ENCODE data around the gene TTC9. TPM values are rescaled to one million over a fixed set of nuclear protein-coding genes. Genes with fewer than 3 reads are reported as not detected.

The TTC9 gene
- total RNA-seq, 5 donors from 2014 or later (not counting 1 experiment from before 2014, with no cell fraction given) = 14.4 to 23.4 (median 17.8) TPM

DNA sequence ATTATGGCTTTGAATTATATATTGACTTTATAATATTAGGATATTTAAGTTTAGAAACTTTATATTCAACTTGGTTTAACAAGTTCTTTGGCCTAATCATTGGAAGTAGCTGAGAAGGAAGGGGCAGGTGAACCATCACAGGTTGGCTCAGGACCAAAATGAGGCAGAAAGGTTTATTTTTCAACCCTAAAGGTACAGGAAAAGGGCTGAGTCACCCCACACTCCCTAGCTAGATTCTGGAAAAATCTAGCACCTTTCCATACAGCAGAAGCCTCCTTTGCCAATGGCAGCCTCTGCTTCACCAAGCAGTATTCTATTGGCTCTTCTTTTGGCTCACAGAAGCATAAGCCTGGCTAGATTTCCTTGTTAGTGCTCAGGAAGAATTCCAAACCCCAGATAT lies 22.0 kb upstream of the TTC9 start:
- CTCF ChIA-PET = interaction anchor here (0.5 to 0.9 kb wide), 2 partner anchors 27 to 90 kb away, joined by 3 to 5 read pairs; no protein-coding TSS in a partner anchor
- POLR2A ChIA-PET = interaction anchor here in 1 of 2 donors (0.7 kb wide), 2 partner anchors 29 to 446 kb away, joined by 3 read pairs; no protein-coding TSS in a partner anchor
- no peak for ATAC-seq (replicated peaks in 1 of 4)

DNA sequence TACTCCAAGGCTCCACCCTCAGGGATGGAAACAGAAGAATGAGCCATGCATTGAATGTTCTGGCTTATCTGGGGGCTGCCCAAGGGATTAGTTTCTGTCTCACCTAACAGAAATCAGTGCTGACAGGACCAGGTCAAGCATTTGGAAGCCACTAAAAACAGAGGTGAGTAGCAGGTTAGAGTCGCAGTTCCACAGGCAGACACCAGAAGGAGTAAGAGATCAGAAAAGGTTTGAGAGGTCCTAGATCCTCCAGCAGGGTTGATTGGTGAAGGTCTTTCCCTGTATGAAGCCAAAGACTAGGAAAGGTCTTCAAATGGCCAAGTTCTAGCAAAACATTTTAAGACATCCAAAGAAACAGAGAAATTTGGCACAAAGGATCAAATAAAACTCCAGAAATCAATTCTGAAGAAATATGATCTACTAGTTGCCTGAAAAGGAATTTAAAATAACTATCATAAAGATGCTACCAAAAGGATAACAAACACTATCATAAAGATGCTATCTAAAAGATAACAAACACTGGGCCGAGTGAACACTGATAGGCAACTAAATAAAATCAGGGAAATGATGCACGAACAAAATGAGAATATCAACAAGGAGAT lies 19.5 kb upstream of the TTC9 start:
- peaks cover 8% of the 10 kb centered on the region for H3K36me3 Mint-ChIP-seq
- ChIA-PET CTCF (interaction anchor here (0.8 to 3.3 kb wide), 6 partner anchors 21 to 195 kb away, joined by 3 to 24 read pairs (median 5); no protein-coding TSS in a partner anchor), POLR2A (interaction anchor here (0.5 to 1.0 kb wide), 3 partner anchors 12 to 20 kb away, joined by 3 to 13 read pairs (median 4); no protein-coding TSS in a partner anchor)
- peaks cover 2% of the 10 kb centered on the region for H3K9me3 ChIP-seq
- no peak overlapping the region for H3K4me3 Mint-ChIP-seq
- no peaks in the 10 kb centered on the region for H3K27me3 ChIP-seq (replicated peaks in 1 of 2; ENCODE audit: control insufficient read depth in 2 of 2, extremely low read depth in 1 of 2, insufficient read depth in 2 of 2, low read length in 1 of 2)
- no peaks in the 10 kb centered on the region for H3K36me3 ChIP-seq (ENCODE audit: control insufficient read depth in 2 of 2, extremely low read depth in 1 of 2, insufficient read depth in 1 of 2, low read length in 1 of 2)
- H3K4me3 ChIP-seq (ENCODE audit: control insufficient read depth in 1 of 2, extremely low read depth in 1 of 2, low read length in 1 of 2) = no peak overlapping the region
- peaks cover 0 to 6% of the 10 kb centered on the region in 2 donors for H3K27me3 Mint-ChIP-seq
- DNase-seq (peak in 29 of 35 experiments; percentile 6 to 75 (median 42)), ATAC-seq (replicated peaks in 1 of 4) (peak; percentile 77 to 81 (median 79))
- H3K4me1 ChIP-seq (ENCODE audit: control insufficient read depth in 1 of 2, extremely low read depth in 1 of 2, insufficient read depth in 2 of 2, low read length in 2 of 2) = no peaks in the 10 kb centered on the region
- H3K9me3 Mint-ChIP-seq = peaks cover 6 to 20% (median 9%) of the 10 kb centered on the region in 3 donors
- H3K27ac Mint-ChIP-seq = no peak overlapping the region
- H3K4me1 Mint-ChIP-seq = peaks cover 0 to 8% (median 2%) of the 10 kb centered on the region in 3 donors
- WGBS (ENCODE audit: insufficient coverage) = 0% methylated on average over 1 of the region's 3 CpGs
- no peak overlapping the region for H3K27ac ChIP-seq (ENCODE audit: low read length)

More for the DNA sequence above, 22.0 kb upstream of the TTC9 start:
- Mint-ChIP-seq H3K36me3 (peaks cover 5% of the 10 kb centered on the region), H3K4me3 (no peak overlapping the region), H3K27ac (no peak overlapping the region), H3K9me3 (peaks cover 0 to 2% (median 0%) of the 10 kb centered on the region in 3 donors), H3K27me3 (peaks cover 0 to 5% of the 10 kb centered on the region in 2 donors), H3K4me1 (peaks cover 0 to 8% (median 2%) of the 10 kb centered on the region in 3 donors)
- Histone ChIP-seq H3K36me3 (ENCODE audit: control insufficient read depth in 2 of 2, extremely low read depth in 1 of 2, insufficient read depth in 1 of 2, low read length in 1 of 2) (no peaks in the 10 kb centered on the region), H3K27me3 (replicated peaks in 1 of 2; ENCODE audit: control insufficient read depth in 2 of 2, extremely low read depth in 1 of 2, insufficient read depth in 2 of 2, low read length in 1 of 2) (no peaks in the 10 kb centered on the region), H3K27ac (ENCODE audit: low read length) (no peak overlapping the region), H3K4me3 (ENCODE audit: control insufficient read depth in 1 of 2, extremely low read depth in 1 of 2, low read length in 1 of 2) (no peak overlapping the region), H3K4me1 (ENCODE audit: control insufficient read depth in 1 of 2, extremely low read depth in 1 of 2, insufficient read depth in 2 of 2, low read length in 2 of 2) (no peaks in the 10 kb centered on the region), H3K9me3 (no peaks in the 10 kb centered on the region)
- DNase-seq = no peak

- ATAC-seq (replicated peaks in 1 of 4) = no peak
- Histone ChIP-seq H3K36me3 (ENCODE audit: control insufficient read depth in 2 of 2, extremely low read depth in 1 of 2, insufficient read depth in 1 of 2, low read length in 1 of 2) (no peaks in the 10 kb centered on the region), H3K27me3 (replicated peaks in 1 of 2; ENCODE audit: control insufficient read depth in 2 of 2, extremely low read depth in 1 of 2, insufficient read depth in 2 of 2, low read length in 1 of 2) (no peaks in the 10 kb centered on the region), H3K4me3 (ENCODE audit: control insufficient read depth in 1 of 2, extremely low read depth in 1 of 2, low read length in 1 of 2) (no peak overlapping the region), H3K9me3 (peaks cover 2% of the 10 kb centered on the region), H3K27ac (ENCODE audit: low read length) (no peak overlapping the region), H3K4me1 (ENCODE audit: control insufficient read depth in 1 of 2, extremely low read depth in 1 of 2, insufficient read depth in 2 of 2, low read length in 2 of 2) (no peaks in the 10 kb centered on the region)
- Mint-ChIP-seq H3K9me3 (peaks cover 6 to 25% (median 9%) of the 10 kb centered on the region in 3 donors), H3K27me3 (peaks cover 0 to 7% of the 10 kb centered on the region in 2 donors), H3K27ac (no peak overlapping the region), H3K4me3 (no peak overlapping the region), H3K4me1 (peaks cover 0 to 8% (median 2%) of the 10 kb centered on the region in 3 donors), H3K36me3 (peaks cover 13% of the 10 kb centered on the region)
- no CpG with 5 or more reads among the region's 1 CpG for WGBS (ENCODE audit: insufficient coverage)
- DNase-seq = no peak
- POLR2A ChIA-PET = interaction anchor here in 1 of 2 donors (0.5 to 0.6 kb wide), 3 partner anchors 10 to 310 kb away, joined by 3 to 5 read pairs (median 5); no protein-coding TSS in a partner anchor
- CTCF ChIA-PET = interaction anchor here (0.6 to 1.3 kb wide), 7 partner anchors 16 to 350 kb away, joined by 3 to 5 read pairs (median 4); partner anchors contain the start of gene MAP3K9 (in 1 of the 2)
Measured at GRCh38 chr14:70624972-70625371, 16.7 kb upstream of the TTC9 start.

- peaks cover 0 to 5% (median 0%) of the 10 kb centered on the region in 3 donors for H3K4me1 Mint-ChIP-seq
- Histone ChIP-seq H3K27me3 (replicated peaks in 1 of 2; ENCODE audit: control insufficient read depth in 2 of 2, extremely low read depth in 1 of 2, insufficient read depth in 2 of 2, low read length in 1 of 2) (no peaks in the 10 kb centered on the region), H3K36me3 (ENCODE audit: control insufficient read depth in 2 of 2, extremely low read depth in 1 of 2, insufficient read depth in 1 of 2, low read length in 1 of 2) (no peaks in the 10 kb centered on the region), H3K4me3 (ENCODE audit: control insufficient read depth in 1 of 2, extremely low read depth in 1 of 2, low read length in 1 of 2) (no peak overlapping the region), H3K27ac (ENCODE audit: low read length) (no peak overlapping the region), H3K9me3 (no peaks in the 10 kb centered on the region), H3K4me1 (ENCODE audit: control insufficient read depth in 1 of 2, extremely low read depth in 1 of 2, insufficient read depth in 2 of 2, low read length in 2 of 2) (no peaks in the 10 kb centered on the region)
- CTCF ChIA-PET = no interaction called here
- H3K27ac Mint-ChIP-seq = no peak overlapping the region
- peaks cover 25% of the 10 kb centered on the region for H3K36me3 Mint-ChIP-seq
- peaks cover 0 to 11% (median 0%) of the 10 kb centered on the region in 3 donors for H3K9me3 Mint-ChIP-seq
- ATAC-seq (replicated peaks in 1 of 4) (no peak), DNase-seq (no peak)
- H3K4me3 Mint-ChIP-seq = no peak overlapping the region
- POLR2A ChIA-PET = interaction anchor here in 1 of 2 donors (0.6 kb wide), 1 partner anchor 176 kb away, joined by 7 read pairs; no protein-coding TSS in a partner anchor
- peaks cover 0 to 2% of the 10 kb centered on the region in 2 donors for H3K27me3 Mint-ChIP-seq
- WGBS (ENCODE audit: insufficient coverage) = no CpG with 5 or more reads among the region's 3 CpGs
Measured at GRCh38 chr14:70631948-70632347, 9.8 kb upstream of the TTC9 start.

GRCh38 chr14:70635971-70636595 lies 5.6 kb upstream of the TTC9 start:
- no peaks in the 10 kb centered on the region for H3K27me3 ChIP-seq (replicated peaks in 1 of 2; ENCODE audit: control insufficient read depth in 2 of 2, extremely low read depth in 1 of 2, insufficient read depth in 2 of 2, low read length in 1 of 2)
- H3K27ac ChIP-seq (ENCODE audit: low read length) = no peak overlapping the region
- 100% methylated on average over 5 of the region's 6 CpGs for WGBS (ENCODE audit: insufficient coverage)
- Mint-ChIP-seq H3K9me3 (peaks cover 0 to 4% (median 0%) of the 10 kb centered on the region in 3 donors), H3K36me3 (peaks cover 18% of the 10 kb centered on the region), H3K27me3 (peaks cover 0 to 3% of the 10 kb centered on the region in 2 donors), H3K4me1 (peaks cover 23 to 31% (median 24%) of the 10 kb centered on the region in 3 donors), H3K27ac (no peak overlapping the region), H3K4me3 (no peak overlapping the region)
- CTCF ChIA-PET = no interaction called here
- H3K9me3 ChIP-seq = no peaks in the 10 kb centered on the region
- no peaks in the 10 kb centered on the region for H3K36me3 ChIP-seq (ENCODE audit: control insufficient read depth in 2 of 2, extremely low read depth in 1 of 2, insufficient read depth in 1 of 2, low read length in 1 of 2)
- H3K4me3 ChIP-seq (ENCODE audit: control insufficient read depth in 1 of 2, extremely low read depth in 1 of 2, low read length in 1 of 2) = no peak overlapping the region
- POLR2A ChIA-PET = interaction anchor here in 1 of 2 donors (0.6 to 0.7 kb wide), 2 partner anchors 11 to 156 kb away, joined by 5 to 8 read pairs; no protein-coding TSS in a partner anchor
- peaks cover 10% of the 10 kb centered on the region in 2 experiments for H3K4me1 ChIP-seq (ENCODE audit: control insufficient read depth in 1 of 2, extremely low read depth in 1 of 2, insufficient read depth in 2 of 2, low read length in 2 of 2)
- ATAC-seq (replicated peaks in 1 of 4) (no peak), DNase-seq (no peak)

GRCh38 chr14:70638416-70638815 lies 3.3 kb upstream of the TTC9 start:
- no peak for DNase-seq
- H3K36me3 ChIP-seq (ENCODE audit: control insufficient read depth in 2 of 2, extremely low read depth in 1 of 2, insufficient read depth in 1 of 2, low read length in 1 of 2) = no peaks in the 10 kb centered on the region
- POLR2A ChIA-PET = interaction anchor here in 1 of 2 donors (1.1 kb wide), 1 partner anchor 20 kb away, joined by 3 read pairs; no protein-coding TSS in a partner anchor
- H3K4me3 ChIP-seq (ENCODE audit: control insufficient read depth in 1 of 2, extremely low read depth in 1 of 2, low read length in 1 of 2) = no peak overlapping the region
- peaks cover 10 to 19% of the 10 kb centered on the region in 2 experiments for H3K4me1 ChIP-seq (ENCODE audit: control insufficient read depth in 1 of 2, extremely low read depth in 1 of 2, insufficient read depth in 2 of 2, low read length in 2 of 2)
- H3K27ac ChIP-seq (ENCODE audit: low read length) = no peak overlapping the region
- H3K27ac Mint-ChIP-seq = no peak overlapping the region
- H3K27me3 Mint-ChIP-seq = peaks cover 0 to 3% of the 10 kb centered on the region in 2 donors
- CTCF ChIA-PET = interaction anchor here in 1 of 2 donors (0.6 kb wide), 1 partner anchor 9 kb away, joined by 6 read pairs; no protein-coding TSS in a partner anchor
- no peaks in the 10 kb centered on the region for H3K9me3 ChIP-seq
- no peak for ATAC-seq (replicated peaks in 1 of 4)
- no peak overlapping the region for H3K4me3 Mint-ChIP-seq
- peaks cover 0 to 4% of the 10 kb centered on the region in 2 experiments for H3K27me3 ChIP-seq (replicated peaks in 1 of 2; ENCODE audit: control insufficient read depth in 2 of 2, extremely low read depth in 1 of 2, insufficient read depth in 2 of 2, low read length in 1 of 2)
- peaks cover 25 to 38% (median 33%) of the 10 kb centered on the region in 3 donors for H3K4me1 Mint-ChIP-seq
- peaks cover 18% of the 10 kb centered on the region for H3K36me3 Mint-ChIP-seq
- WGBS (ENCODE audit: insufficient coverage) = no CpG with 5 or more reads among the region's 2 CpGs
- H3K9me3 Mint-ChIP-seq = peaks cover 0 to 4% (median 0%) of the 10 kb centered on the region in 3 donors
